ENCODE results near the gene WWTR1. TPM values are rescaled to one million over a fixed set of nuclear protein-coding genes. Genes with fewer than 3 reads are reported as not detected.
A peak's percentile ranks its signal among the peaks of the same experiment; 100 is the strongest.

Gene WWTR1
- total RNA-seq, 1 experiment from 2014 or later = 73.5 TPM

DNA sequence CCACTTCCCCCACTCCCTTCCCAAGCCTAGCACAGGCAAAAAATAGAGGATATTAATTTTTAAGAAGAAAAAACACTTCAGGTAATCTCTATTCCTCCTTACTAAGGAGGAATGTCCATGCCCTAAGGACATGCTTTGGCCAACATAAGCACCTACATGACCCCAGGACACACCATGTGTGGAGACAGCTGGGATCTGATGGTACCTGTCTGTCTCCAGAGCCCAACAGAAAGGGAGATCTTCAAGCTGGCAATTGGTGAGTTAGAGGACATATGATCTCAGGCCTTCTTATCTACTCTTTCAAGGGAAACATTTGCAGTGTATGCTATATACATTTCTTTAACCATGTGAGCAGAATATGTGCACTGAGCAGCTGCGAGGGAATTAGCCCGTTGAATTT, 176.3 kb downstream of the WWTR1 start:
- intact Hi-C loops (cut with micrococcal nuclease; ENCODE audit: unreplicated experiment) = no loop called here
- no peak overlapping the region for H3K4me2 ChIP-seq
- ChIA-PET CTCF (no interaction called here), POLR2A (ENCODE audit: unreplicated experiment) (interaction anchor here (0.5 kb wide), 1 partner anchor 109 kb away, joined by 4 read pairs; no protein-coding TSS in a partner anchor)
- H3K79me2 ChIP-seq (ENCODE audit: low read depth) = no peaks in the 10 kb centered on the region
- TF ChIP-seq, protein P1, sequence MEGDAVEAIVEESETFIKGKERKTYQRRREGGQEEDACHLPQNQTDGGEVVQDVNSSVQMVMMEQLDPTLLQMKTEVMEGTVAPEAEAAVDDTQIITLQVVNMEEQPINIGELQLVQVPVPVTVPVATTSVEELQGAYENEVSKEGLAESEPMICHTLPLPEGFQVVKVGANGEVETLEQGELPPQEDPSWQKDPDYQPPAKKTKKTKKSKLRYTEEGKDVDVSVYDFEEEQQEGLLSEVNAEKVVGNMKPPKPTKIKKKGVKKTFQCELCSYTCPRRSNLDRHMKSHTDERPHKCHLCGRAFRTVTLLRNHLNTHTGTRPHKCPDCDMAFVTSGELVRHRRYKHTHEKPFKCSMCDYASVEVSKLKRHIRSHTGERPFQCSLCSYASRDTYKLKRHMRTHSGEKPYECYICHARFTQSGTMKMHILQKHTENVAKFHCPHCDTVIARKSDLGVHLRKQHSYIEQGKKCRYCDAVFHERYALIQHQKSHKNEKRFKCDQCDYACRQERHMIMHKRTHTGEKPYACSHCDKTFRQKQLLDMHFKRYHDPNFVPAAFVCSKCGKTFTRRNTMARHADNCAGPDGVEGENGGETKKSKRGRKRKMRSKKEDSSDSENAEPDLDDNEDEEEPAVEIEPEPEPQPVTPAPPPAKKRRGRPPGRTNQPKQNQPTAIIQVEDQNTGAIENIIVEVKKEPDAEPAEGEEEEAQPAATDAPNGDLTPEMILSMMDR (conservative IDR thresholded peaks at IDR 0.05) = no peak
- no peak for TF ChIP-seq EZH2 (IDR thresholded peaks at IDR 0.05; ENCODE audit: low read depth)
- peaks cover 19% of the 10 kb centered on the region for H3K4me1 ChIP-seq (replicated peaks; ENCODE audit: insufficient read depth)
- no peak overlapping the region for H3K27ac ChIP-seq
- no peak overlapping the region for H3K4me3 ChIP-seq
- H3K9me3 ChIP-seq (ENCODE audit: insufficient read depth, low read depth) = no peaks in the 10 kb centered on the region
- no peak for DNase-seq
- H3F3A ChIP-seq (ENCODE audit: insufficient read depth, low read depth) = 0 out of 2 replicates have a peak, but pooled peaks cover 9% of the 10 kb centered on the region
- no peaks in the 10 kb centered on the region for H3K36me3 ChIP-seq (ENCODE audit: low read depth)
- BruUV-seq (replicated peaks) = no TSS peak
- no peaks in the 10 kb centered on the region for H4K20me1 ChIP-seq (ENCODE audit: insufficient read depth)
- H2AFZ ChIP-seq = no peak overlapping the region
- H3K9me2 ChIP-seq (ENCODE audit: insufficient read depth) = no peaks in the 10 kb centered on the region
- H3K27me3 ChIP-seq (ENCODE audit: insufficient read depth, low read depth) = no peaks in the 10 kb centered on the region

DNA sequence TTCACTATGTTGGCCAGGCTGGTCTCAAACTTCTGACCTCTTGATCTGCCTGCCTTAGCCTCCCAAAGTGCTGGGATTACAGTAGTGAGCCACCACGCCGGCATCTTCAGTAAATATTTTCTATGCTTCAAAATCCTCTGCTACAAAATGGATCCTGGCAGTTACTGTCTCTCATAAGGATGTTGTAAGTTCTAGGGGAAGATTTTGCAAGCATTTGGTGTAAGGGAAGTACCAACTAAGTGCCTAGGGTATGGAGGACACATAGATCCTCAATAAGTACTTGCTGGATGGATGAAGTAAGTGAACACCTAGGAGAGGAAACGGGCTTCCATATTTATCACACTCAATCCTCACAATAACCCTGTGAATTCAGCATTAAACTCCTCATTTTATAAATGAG, 176.8 kb downstream of the WWTR1 start:
- peaks cover 19% of the 10 kb centered on the region for H3K4me1 ChIP-seq (replicated peaks; ENCODE audit: insufficient read depth)
- intact Hi-C loops (cut with micrococcal nuclease; ENCODE audit: unreplicated experiment) = no loop called here
- no TSS peak for BruUV-seq (replicated peaks)
- no peak overlapping the region for H2AFZ ChIP-seq
- no peaks in the 10 kb centered on the region for H3K36me3 ChIP-seq (ENCODE audit: low read depth)
- H3K4me3 ChIP-seq = no peak overlapping the region
- ChIA-PET CTCF (interaction anchor here (0.7 kb wide), 1 partner anchor 525 kb away, joined by 3 read pairs; no protein-coding TSS in a partner anchor), POLR2A (ENCODE audit: unreplicated experiment) (interaction anchor here (0.5 to 0.7 kb wide), 2 partner anchors 94 to 108 kb away, joined by 4 read pairs; no protein-coding TSS in a partner anchor)
- TF ChIP-seq, protein P1 (conservative IDR thresholded peaks at IDR 0.05) = no peak
- no peak for TF ChIP-seq EZH2 (IDR thresholded peaks at IDR 0.05; ENCODE audit: low read depth)
- H3F3A ChIP-seq (ENCODE audit: insufficient read depth, low read depth) = 0 out of 2 replicates have a peak, but pooled peaks cover 9% of the 10 kb centered on the region
- H3K9me2 ChIP-seq (ENCODE audit: insufficient read depth) = no peaks in the 10 kb centered on the region
- no peaks in the 10 kb centered on the region for H4K20me1 ChIP-seq (ENCODE audit: insufficient read depth)
- H3K27me3 ChIP-seq (ENCODE audit: insufficient read depth, low read depth) = no peaks in the 10 kb centered on the region
- no peaks in the 10 kb centered on the region for H3K79me2 ChIP-seq (ENCODE audit: low read depth)
- no peaks in the 10 kb centered on the region for H3K9me3 ChIP-seq (ENCODE audit: insufficient read depth, low read depth)
- H3K27ac ChIP-seq = no peak overlapping the region
- no peak overlapping the region for H3K4me2 ChIP-seq
- no peak for DNase-seq

DNA sequence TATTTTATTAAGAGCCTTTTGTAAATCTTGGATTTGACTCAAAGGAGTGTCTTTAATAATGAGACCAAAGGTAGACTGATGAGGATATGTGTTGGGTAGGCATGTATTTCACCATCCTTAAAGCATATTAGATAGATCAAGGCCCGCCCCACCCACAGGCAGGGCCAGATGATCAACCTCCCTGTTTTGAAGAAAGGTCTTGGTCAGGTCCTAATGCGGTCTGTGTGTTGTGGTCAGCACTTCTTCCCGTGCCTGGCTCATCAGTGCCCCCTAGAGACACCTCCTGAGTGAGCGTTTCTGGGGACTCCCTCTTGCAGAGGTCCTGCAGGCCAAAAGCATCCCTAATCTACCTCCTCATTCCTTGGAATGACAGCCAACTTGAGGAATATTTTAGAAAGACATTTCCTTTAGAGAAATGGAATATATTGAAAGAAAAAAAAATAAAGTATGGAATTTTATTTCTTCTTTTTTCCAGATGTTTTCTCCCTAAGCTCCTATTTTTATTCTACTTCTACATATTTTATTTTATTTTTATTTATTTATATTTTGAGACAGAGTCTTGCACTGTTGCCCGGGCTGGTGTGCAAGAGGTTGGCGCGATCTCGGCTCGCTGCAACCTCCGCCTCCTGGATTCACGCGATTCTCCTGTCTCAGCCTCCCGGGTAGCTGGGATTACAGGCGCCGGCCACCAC, 177.4 kb downstream of the WWTR1 start:
- TF ChIP-seq, protein P1 (conservative IDR thresholded peaks at IDR 0.05) = peak; percentile 87
- TF ChIP-seq EZH2 (IDR thresholded peaks at IDR 0.05; ENCODE audit: low read depth) = no peak
- Histone ChIP-seq H3K4me1 (replicated peaks; ENCODE audit: insufficient read depth) (peaks cover 19% of the 10 kb centered on the region), H4K20me1 (ENCODE audit: insufficient read depth) (no peaks in the 10 kb centered on the region), H3K9me3 (ENCODE audit: insufficient read depth, low read depth) (no peaks in the 10 kb centered on the region), H3K9me2 (ENCODE audit: insufficient read depth) (no peaks in the 10 kb centered on the region), H3K27ac (peak overlapping the region; percentile 46), H3K4me3 (no peak overlapping the region), H3K27me3 (ENCODE audit: insufficient read depth, low read depth) (no peaks in the 10 kb centered on the region), H3K79me2 (ENCODE audit: low read depth) (no peaks in the 10 kb centered on the region), H3K4me2 (no peak overlapping the region), H3K36me3 (ENCODE audit: low read depth) (no peaks in the 10 kb centered on the region), H2AFZ (0 out of 2 replicates have a peak overlapping the region, but pooled peaks have one; percentile 55), H3F3A (ENCODE audit: insufficient read depth, low read depth) (0 out of 2 replicates have a peak, but pooled peaks cover 9% of the 10 kb centered on the region)
- BruUV-seq (replicated peaks) = no TSS peak
- ChIA-PET POLR2A (ENCODE audit: unreplicated experiment) (interaction anchor here (0.7 kb wide), 1 partner anchor 93 kb away, joined by 4 read pairs; no protein-coding TSS in a partner anchor), CTCF (interaction anchor here (0.7 to 0.9 kb wide), 4 partner anchors 79 to 525 kb away, joined by 3 read pairs; no protein-coding TSS in a partner anchor)
- DNase-seq = peak; percentile 81 to 89
- intact Hi-C loops (cut with micrococcal nuclease; ENCODE audit: unreplicated experiment) = loop anchor here (1.0 kb wide), 7 partner anchors 87 to 360 kb away; partner anchors contain the start of gene TM4SF1
